ENCODE results near the gene OR10R2.
"Not testable (repeated sequence)": the region's sequence is repeated elsewhere in the genome, so short reads cannot be mapped to it uniquely, and the experiment has no call there.

Gene OR10R2, protein sequence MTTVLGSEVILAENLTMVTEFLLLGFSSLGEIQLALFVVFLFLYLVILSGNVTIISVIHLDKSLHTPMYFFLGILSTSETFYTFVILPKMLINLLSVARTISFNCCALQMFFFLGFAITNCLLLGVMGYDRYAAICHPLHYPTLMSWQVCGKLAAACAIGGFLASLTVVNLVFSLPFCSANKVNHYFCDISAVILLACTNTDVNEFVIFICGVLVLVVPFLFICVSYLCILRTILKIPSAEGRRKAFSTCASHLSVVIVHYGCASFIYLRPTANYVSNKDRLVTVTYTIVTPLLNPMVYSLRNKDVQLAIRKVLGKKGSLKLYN

DNA sequence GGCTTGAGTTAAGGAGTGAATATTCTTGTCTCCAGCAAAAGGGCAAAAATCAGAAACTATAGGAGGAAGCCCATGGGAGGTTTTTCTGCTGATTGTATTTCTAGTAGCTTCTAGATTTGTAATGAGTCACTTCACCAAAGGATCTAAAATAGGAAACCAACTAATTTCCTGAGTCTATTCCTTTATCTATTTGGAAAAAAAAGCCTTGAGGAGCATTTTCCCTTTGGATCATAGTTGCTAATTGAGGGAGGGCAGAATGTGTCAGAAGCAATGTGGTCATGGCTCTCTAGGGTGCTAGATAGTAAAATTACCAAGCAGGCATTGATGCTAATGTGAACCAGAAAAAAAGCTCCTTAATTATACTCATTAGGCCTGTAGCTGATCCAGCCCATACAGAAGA lies at the start of gene OR10R2:
OR10R2 (plus strand) TSS at position 301 of the 400 bp plus-strand sequence. CDS start 106 bp downstream, outside the sequence.
- no peaks in the 10 kb centered on the region for H3K36me3 Mint-ChIP-seq (ENCODE audit: insufficient read depth)
- peaks cover 43% of the 10 kb centered on the region for H3K27me3 Mint-ChIP-seq
- H3K27ac Mint-ChIP-seq (ENCODE audit: low read depth): no peak within 1 kb of the TSS
- H3K4me3 Mint-ChIP-seq: no peak within 1 kb of the TSS
- ATAC-seq (replicated peaks; ENCODE audit: extremely low read depth, poor library complexity, severe bottlenecking) (no peak), DNase-seq (ENCODE audit: low spot score in 2 of 2) (no peak)
- no peaks in the 10 kb centered on the region for H3K9me3 Mint-ChIP-seq
- H3K4me1 Mint-ChIP-seq: no peaks in the 10 kb centered on the region

DNA sequence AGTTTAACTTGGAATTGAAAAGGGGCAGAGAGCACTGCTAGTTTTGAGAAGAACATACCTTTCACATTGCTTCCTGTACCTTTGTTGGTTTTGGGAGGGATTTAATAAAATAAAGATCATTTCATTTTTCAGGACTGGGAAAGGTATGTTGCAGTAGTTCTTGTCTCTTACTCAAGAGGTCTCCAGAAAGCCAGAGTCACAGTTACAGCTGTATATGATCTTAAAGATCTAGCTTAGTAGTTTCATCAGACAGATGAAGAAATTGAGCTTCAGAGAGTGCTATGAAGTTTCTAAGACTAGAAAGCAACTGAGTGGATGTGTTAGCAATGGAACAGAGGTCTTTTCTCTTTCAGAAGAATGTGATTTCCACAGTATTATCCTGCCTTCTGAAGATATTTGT lies 47.0 kb upstream of the OR10R2 start:
- H3K4me1 Mint-ChIP-seq: no peaks in the 10 kb centered on the region
- no peak overlapping the region for H3K4me3 Mint-ChIP-seq
- ATAC-seq (replicated peaks; ENCODE audit: extremely low read depth, poor library complexity, severe bottlenecking) (no peak), DNase-seq (ENCODE audit: low spot score in 2 of 2) (no peak)
- no peaks in the 10 kb centered on the region for H3K36me3 Mint-ChIP-seq (ENCODE audit: insufficient read depth)
- no peak overlapping the region for H3K27ac Mint-ChIP-seq (ENCODE audit: low read depth)
- H3K27me3 Mint-ChIP-seq: peaks cover 45% of the 10 kb centered on the region
- peaks cover 7% of the 10 kb centered on the region for H3K9me3 Mint-ChIP-seq

DNA sequence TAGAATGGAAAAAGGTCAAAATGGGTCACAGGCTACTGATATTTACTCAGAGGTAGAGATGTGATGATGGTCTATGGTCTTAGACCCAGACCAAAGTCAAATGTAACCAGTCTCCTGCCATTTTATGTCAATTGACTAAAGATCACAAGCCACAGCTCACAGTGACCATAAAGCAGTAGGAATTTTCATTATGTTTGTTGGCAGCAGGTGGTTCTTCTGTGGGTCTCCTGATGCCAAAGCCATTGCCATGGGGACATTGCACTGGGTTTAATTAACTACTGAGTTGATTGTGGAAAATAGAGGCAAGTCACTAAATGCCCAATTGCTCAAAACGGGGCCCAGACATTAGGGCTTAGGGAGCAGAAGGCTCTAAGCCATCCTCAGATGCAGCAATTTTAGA lies 45.9 kb upstream of the OR10R2 start, which contains the start of gene OR10K2:
OR10K2 (minus strand) TSS at position 101 of the 400 bp plus-strand sequence. CDS start 5,371 bp downstream, outside the sequence.
- Mint-ChIP-seq H3K27me3 (peaks cover 45% of the 10 kb centered on the region), H3K4me1 (no peaks in the 10 kb centered on the region), H3K9me3 (peaks cover 7% of the 10 kb centered on the region), H3K4me3 (no peak within 1 kb of the TSS), H3K36me3 (ENCODE audit: insufficient read depth) (no peaks in the 10 kb centered on the region), H3K27ac (ENCODE audit: low read depth) (no peak within 1 kb of the TSS)
- no peak for DNase-seq (ENCODE audit: low spot score in 2 of 2)
- ATAC-seq (replicated peaks; ENCODE audit: extremely low read depth, poor library complexity, severe bottlenecking): no peak

DNA sequence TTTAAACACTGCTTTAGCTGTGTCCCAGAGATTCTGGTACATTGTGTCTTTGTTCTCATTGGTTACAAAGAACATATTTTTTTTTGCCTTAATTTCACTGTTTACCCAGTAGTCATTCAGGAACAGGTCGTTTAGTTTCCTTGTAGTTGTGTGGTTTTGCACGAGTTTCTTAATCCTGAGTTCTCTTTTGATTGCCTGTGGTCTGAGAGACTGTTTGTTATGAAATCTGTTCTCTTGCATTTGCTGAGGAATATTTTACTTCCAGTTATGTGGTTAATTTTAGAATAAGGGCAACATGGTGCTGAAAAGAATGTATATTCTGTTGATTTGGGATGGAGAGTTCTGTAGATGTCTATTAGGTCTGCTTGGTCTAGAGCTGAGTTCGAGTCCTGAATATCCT lies 41.9 kb upstream of the OR10R2 start:
- H3K4me3 Mint-ChIP-seq; H3K36me3 Mint-ChIP-seq (ENCODE audit: insufficient read depth); DNase-seq (ENCODE audit: low spot score in 2 of 2); H3K27ac Mint-ChIP-seq (ENCODE audit: low read depth); ATAC-seq (replicated peaks; ENCODE audit: extremely low read depth, poor library complexity, severe bottlenecking); H3K4me1 Mint-ChIP-seq: not testable (repeated sequence)
- Mint-ChIP-seq H3K9me3 (peaks cover 13% of the 10 kb centered on the region), H3K27me3 (peaks cover 79% of the 10 kb centered on the region)

DNA sequence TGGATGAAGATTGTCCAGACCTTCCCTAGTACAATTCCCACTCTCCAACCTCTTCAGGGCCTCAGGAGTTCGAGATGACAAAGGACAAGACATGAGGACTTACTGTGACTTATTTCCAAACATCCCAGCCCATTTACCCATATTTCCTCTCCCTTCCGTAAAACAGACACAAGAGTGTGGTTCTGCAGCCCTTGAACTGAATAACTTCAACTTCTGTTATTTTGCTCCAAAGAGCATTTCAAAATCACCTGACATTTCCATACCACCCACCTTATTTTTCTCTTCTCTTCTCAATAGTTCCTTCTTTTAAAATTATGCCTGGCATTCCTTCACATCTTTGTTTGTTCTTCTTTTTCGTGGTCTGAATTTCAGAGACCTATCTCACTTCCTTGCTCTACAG lies 37.3 kb upstream of the OR10R2 start:
- no peak overlapping the region for H3K4me3 Mint-ChIP-seq

DNA sequence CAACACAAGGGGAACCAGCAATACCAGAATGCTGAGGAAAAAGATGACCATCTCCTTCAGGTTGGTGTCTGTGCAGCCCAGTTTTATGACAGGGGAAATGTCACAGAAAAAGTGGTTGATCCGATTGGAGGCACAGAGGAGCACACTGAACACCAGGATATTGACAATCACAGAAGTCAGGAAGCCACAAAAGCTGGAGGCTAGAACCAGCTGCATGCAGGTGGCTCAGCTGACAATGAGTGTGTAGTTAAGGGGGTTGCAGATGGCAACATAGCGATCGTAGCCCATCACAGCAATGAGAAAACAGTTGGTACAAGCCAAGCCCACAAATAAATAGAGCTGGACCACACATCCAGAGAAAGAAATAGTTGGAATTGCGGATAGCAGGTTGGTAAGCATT lies 26.6 kb upstream of the OR10R2 start:
- Mint-ChIP-seq H3K27me3 (peaks cover 62% of the 10 kb centered on the region), H3K36me3 (ENCODE audit: insufficient read depth) (no peaks in the 10 kb centered on the region), H3K9me3 (no peaks in the 10 kb centered on the region), H3K4me1 (no peaks in the 10 kb centered on the region), H3K27ac (ENCODE audit: low read depth) (no peak overlapping the region), H3K4me3 (no peak overlapping the region)
- no peak for ATAC-seq (replicated peaks; ENCODE audit: extremely low read depth, poor library complexity, severe bottlenecking)
- DNase-seq (ENCODE audit: low spot score in 2 of 2): no peak

More for the DNA sequence above, 37.3 kb upstream of the OR10R2 start:
- Mint-ChIP-seq H3K36me3 (ENCODE audit: insufficient read depth) (no peaks in the 10 kb centered on the region), H3K27me3 (peaks cover 85% of the 10 kb centered on the region), H3K9me3 (peaks cover 6% of the 10 kb centered on the region), H3K27ac (ENCODE audit: low read depth) (no peak overlapping the region), H3K4me1 (no peaks in the 10 kb centered on the region)
- ATAC-seq (replicated peaks; ENCODE audit: extremely low read depth, poor library complexity, severe bottlenecking) (no peak), DNase-seq (ENCODE audit: low spot score in 2 of 2) (no peak)

DNA sequence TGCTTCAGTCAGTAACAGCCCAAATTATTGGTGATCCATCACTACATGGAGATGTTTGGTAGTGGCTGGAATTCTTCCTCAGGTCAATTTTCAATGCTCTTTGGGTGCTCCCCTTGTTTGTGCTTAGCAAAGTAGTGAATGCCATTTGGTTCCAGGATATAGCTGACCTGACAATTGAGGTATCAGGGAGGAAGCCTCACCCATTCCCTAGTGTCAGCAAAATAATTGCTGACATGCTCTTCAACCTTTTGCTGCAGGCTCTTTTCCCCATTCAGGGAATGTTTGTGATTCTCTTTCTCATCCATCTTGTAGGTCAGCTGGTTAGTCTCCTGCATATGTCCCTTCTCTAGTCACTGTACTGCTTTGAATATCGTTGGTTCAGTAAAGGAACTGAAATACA lies 17.5 kb upstream of the OR10R2 start:
- no peak for ATAC-seq (replicated peaks; ENCODE audit: extremely low read depth, poor library complexity, severe bottlenecking)
- H3K4me1 Mint-ChIP-seq: no peaks in the 10 kb centered on the region
- peaks cover 9% of the 10 kb centered on the region for H3K9me3 Mint-ChIP-seq
- no peak overlapping the region for H3K27ac Mint-ChIP-seq (ENCODE audit: low read depth)
- H3K36me3 Mint-ChIP-seq (ENCODE audit: insufficient read depth): no peaks in the 10 kb centered on the region
- H3K4me3 Mint-ChIP-seq: no peak overlapping the region
- H3K27me3 Mint-ChIP-seq: peaks cover 61% of the 10 kb centered on the region
- no peak for DNase-seq (ENCODE audit: low spot score in 2 of 2)

DNA sequence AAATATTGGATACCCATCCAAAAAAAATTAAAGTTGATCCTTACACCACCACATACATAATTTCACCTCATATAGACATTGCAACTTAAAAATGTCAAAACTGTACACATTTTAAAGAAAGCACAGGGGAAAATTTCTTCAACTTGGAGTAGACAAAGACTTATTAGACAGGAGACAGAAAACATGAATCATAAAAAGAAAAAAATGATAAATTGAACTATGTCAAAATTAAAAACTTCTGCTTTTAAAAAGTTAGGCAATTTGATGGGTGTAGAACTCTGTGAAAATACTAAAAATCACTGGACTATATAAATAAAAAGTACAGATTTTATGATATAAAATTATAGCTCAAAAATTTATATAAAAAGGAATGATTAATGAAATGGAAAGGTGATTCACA lies 14.8 kb upstream of the OR10R2 start:
- ATAC-seq (replicated peaks; ENCODE audit: extremely low read depth, poor library complexity, severe bottlenecking) (no peak), DNase-seq (ENCODE audit: low spot score in 2 of 2) (no peak)
- no peaks in the 10 kb centered on the region for H3K9me3 Mint-ChIP-seq
- H3K4me1 Mint-ChIP-seq: no peaks in the 10 kb centered on the region
- no peak overlapping the region for H3K4me3 Mint-ChIP-seq
- H3K27me3 Mint-ChIP-seq: peaks cover 69% of the 10 kb centered on the region
- H3K27ac Mint-ChIP-seq (ENCODE audit: low read depth): no peak overlapping the region
- H3K36me3 Mint-ChIP-seq (ENCODE audit: insufficient read depth): no peaks in the 10 kb centered on the region

DNA sequence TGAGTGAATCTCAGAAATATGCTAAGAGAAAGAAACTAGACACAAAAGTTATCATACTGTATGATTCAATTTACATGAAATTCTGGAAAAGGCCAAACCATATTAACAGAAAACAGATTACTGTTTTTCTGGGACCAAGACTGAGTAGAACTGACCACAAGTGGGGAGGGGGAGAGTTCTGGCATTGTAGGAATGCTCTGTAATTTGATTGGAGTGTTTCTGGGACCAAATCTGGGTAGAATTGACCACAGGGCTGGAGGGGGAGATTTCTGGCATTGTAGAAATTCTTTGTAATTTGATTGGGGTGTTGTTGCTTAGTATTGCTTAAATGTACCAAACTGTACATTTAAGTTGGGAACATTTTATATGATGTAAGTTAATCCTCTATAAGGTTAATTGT lies 13.8 kb upstream of the OR10R2 start:
- Mint-ChIP-seq H3K27me3 (peaks cover 69% of the 10 kb centered on the region), H3K27ac (ENCODE audit: low read depth) (no peak overlapping the region), H3K4me3 (no peak overlapping the region), H3K4me1 (no peaks in the 10 kb centered on the region), H3K9me3 (no peaks in the 10 kb centered on the region), H3K36me3 (ENCODE audit: insufficient read depth) (no peaks in the 10 kb centered on the region)
- ATAC-seq (replicated peaks; ENCODE audit: extremely low read depth, poor library complexity, severe bottlenecking) (no peak), DNase-seq (ENCODE audit: low spot score in 2 of 2) (no peak)

DNA sequence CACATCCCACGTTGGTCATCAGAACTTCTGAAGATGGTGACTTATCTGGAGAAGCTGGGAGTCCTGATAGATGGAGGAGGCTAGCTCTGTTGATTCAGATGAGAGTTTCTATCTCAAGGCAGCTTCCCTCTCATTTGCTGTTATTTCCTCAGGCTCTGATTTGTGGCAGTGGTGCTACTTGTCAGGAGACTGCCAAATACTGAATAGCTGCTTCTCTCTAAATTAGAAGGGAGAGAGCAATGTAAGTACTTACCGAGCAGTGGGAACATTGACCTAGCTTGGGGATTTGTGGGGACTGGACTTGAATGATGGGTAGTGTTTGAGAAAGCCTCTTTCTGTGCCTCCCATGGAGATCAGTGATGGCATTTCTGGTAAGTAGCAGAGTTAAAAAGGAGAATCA lies 10.5 kb upstream of the OR10R2 start, which contains the start of gene OR10K1:
OR10K1 (plus strand) TSS at position 301 of the 400 bp plus-strand sequence. CDS start 3,728 bp downstream, outside the sequence.
- Mint-ChIP-seq H3K9me3 (no peaks in the 10 kb centered on the region), H3K27me3 (peaks cover 52% of the 10 kb centered on the region), H3K4me3 (no peak within 1 kb of the TSS), H3K27ac (ENCODE audit: low read depth) (no peak within 1 kb of the TSS), H3K36me3 (ENCODE audit: insufficient read depth) (no peaks in the 10 kb centered on the region), H3K4me1 (no peaks in the 10 kb centered on the region)
- no peak for ATAC-seq (replicated peaks; ENCODE audit: extremely low read depth, poor library complexity, severe bottlenecking)
- DNase-seq (ENCODE audit: low spot score in 2 of 2): no peak

DNA sequence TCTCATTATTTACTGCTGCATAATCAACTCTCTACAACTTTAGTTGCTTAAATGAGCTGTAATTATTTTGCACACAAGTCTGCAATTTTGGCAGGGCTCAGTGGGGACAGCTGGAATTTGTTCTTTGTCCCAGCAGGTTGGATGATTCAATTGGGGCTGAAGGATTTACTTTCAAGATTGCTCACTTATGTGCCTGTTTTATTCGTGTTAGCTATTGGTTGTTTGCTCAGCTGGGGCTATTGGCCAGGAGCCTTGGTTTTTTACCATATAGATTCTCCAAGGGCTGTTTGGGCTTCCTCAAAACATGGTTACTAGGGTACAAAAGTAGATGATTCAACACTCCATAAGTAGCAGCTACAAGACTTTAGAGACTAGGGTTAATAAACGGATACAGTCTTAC lies 13.4 kb downstream of the OR10R2 start:
- Mint-ChIP-seq H3K4me1 (no peaks in the 10 kb centered on the region), H3K27me3 (peaks cover 51% of the 10 kb centered on the region), H3K9me3 (no peaks in the 10 kb centered on the region), H3K27ac (ENCODE audit: low read depth) (no peak overlapping the region), H3K36me3 (ENCODE audit: insufficient read depth) (no peaks in the 10 kb centered on the region), H3K4me3 (no peak overlapping the region)
- ATAC-seq (replicated peaks; ENCODE audit: extremely low read depth, poor library complexity, severe bottlenecking) (no peak), DNase-seq (ENCODE audit: low spot score in 2 of 2) (no peak)

DNA sequence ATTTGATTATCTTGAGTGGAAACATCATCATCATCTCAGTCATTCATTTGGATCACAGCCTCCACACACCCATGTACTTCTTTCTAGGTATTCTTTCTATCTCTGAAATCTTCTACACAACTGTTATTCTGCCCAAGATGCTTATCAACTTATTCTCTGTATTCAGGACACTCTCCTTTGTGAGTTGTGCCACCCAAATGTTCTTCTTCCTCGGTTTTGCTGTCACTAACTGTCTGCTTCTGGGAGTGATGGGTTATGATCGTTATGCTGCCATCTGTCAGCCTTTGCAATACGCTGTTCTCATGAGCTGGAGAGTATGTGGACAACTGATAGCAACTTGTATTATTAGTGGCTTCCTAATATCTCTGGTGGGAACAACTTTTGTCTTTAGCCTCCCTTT lies 19.3 kb downstream of the OR10R2 start:
- ATAC-seq (replicated peaks; ENCODE audit: extremely low read depth, poor library complexity, severe bottlenecking) (no peak), DNase-seq (ENCODE audit: low spot score in 2 of 2) (no peak)
- Mint-ChIP-seq H3K9me3 (no peaks in the 10 kb centered on the region), H3K27me3 (peaks cover 46% of the 10 kb centered on the region), H3K36me3 (ENCODE audit: insufficient read depth) (no peaks in the 10 kb centered on the region), H3K4me3 (no peak overlapping the region), H3K4me1 (no peaks in the 10 kb centered on the region), H3K27ac (ENCODE audit: low read depth) (no peak overlapping the region)

DNA sequence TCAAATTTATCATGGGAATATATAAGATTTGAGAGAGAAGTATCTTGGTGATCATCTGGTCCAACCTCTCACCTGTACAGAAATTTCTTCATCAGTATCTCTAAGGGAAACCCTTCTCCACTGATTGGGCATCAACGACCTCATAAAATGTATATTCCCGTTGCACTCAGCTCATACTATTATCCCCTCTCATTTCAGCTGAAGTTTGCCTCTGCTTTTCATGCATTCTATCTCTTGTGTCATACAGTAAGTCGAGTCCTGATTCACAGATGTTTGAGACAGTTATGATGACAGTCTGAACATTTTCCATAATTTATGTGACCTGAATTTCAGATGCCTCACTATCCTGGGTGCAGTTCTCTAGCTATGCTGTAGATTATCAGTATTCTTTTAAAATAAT lies 21.0 kb downstream of the OR10R2 start:
- Mint-ChIP-seq H3K36me3 (ENCODE audit: insufficient read depth) (no peaks in the 10 kb centered on the region), H3K9me3 (no peaks in the 10 kb centered on the region), H3K4me3 (no peak overlapping the region), H3K4me1 (no peaks in the 10 kb centered on the region), H3K27ac (ENCODE audit: low read depth) (no peak overlapping the region), H3K27me3 (peaks cover 37% of the 10 kb centered on the region)
- no peak for ATAC-seq (replicated peaks; ENCODE audit: extremely low read depth, poor library complexity, severe bottlenecking)
- no peak for DNase-seq (ENCODE audit: low spot score in 2 of 2)
